PC-9 (cell line): ENCODE results near the gene IDI2. TPM values are rescaled to one million over a fixed set of nuclear protein-coding genes. Genes with fewer than 3 reads are reported as not detected.

ENCODE experiments used
- BruUV-seq: library from RNA; stranded (reverse); fragments of 400-500 nt; replicated peaks from 2 replicates; lab custom pipeline; 2021; lab: Mats Ljungman, UMichigan
- CTCF ChIA-PET: fragments of 300-600 bp; sonication (Branson Sonifier 250); formaldehyde crosslinking; loops from one replicate; lab custom pipeline; 2022; ENCODE audit warnings: antibody characterized with exemption; lab: Charles Lee
- POLR2A ChIA-PET: fragments of 300-600 bp; sonication (Branson Sonifier 250); formaldehyde crosslinking; loops from one replicate; lab custom pipeline; 2022; ENCODE audit warnings: antibody characterized with exemption; ENCODE audit not compliant: unreplicated experiment; lab: Charles Lee
- DNase-seq, 2 experiments: peaks; one replicate each; pipeline versions ENCODE4 v3.0.0 to v3.0.0-alpha.2; 2015 to 2022; ENCODE audit warnings: mixed read lengths in 1 of 2
- H2AFZ ChIP-seq: fragments of 200-600 bp; sonication (generic); 2 replicates; pipeline ENCODE4 v1.8.1; 2017; ENCODE audit warnings: antibody characterized with exemption
- H3F3A ChIP-seq: fragments of 200-600 bp; sonication (generic); 2 replicates; pipeline ENCODE4 v1.8.1; 2017; ENCODE audit warnings: antibody characterized with exemption, mild to moderate bottlenecking, low read depth; ENCODE audit not compliant: insufficient read depth
- H3K27ac ChIP-seq: fragments of 200-600 bp; sonication (generic); 2 replicates; pipeline ENCODE4 v1.6.1; 2016; ENCODE audit warnings: mixed run types
- H3K27me3 ChIP-seq: fragments of 200-600 bp; sonication (generic); 2 replicates; pipeline ENCODE4 v1.6.1; 2016; ENCODE audit warnings: low read depth, mixed run types; ENCODE audit not compliant: insufficient read depth
- H3K36me3 ChIP-seq: fragments of 200-600 bp; sonication (generic); 2 replicates; pipeline ENCODE4 v1.6.1; 2016; ENCODE audit warnings: low read depth, mixed run types
- H3K4me1 ChIP-seq: fragments of 200-600 bp; sonication (generic); replicated peaks from 2 replicates; pipeline ENCODE4 v1.6.1; 2016; ENCODE audit warnings: mixed run types; ENCODE audit not compliant: insufficient read depth
- H3K4me2 ChIP-seq: fragments of 200-600 bp; sonication (generic); 2 replicates; pipeline ENCODE4 v1.6.1; 2017; ENCODE audit warnings: mixed run types
- H3K4me3 ChIP-seq: fragments of 200-600 bp; sonication (generic); 2 replicates; pipeline ENCODE4 v1.6.1; 2016; ENCODE audit warnings: mixed run types
- H3K79me2 ChIP-seq: fragments of 200-600 bp; sonication (generic); 2 replicates; pipeline ENCODE4 v1.6.1; 2017; ENCODE audit warnings: low read depth, mixed run types
- H3K9me2 ChIP-seq: fragments of 200-600 bp; sonication (generic); 2 replicates; pipeline ENCODE4 v1.8.1; 2017; ENCODE audit warnings: mild to moderate bottlenecking; ENCODE audit not compliant: insufficient read depth
- H3K9me3 ChIP-seq: fragments of 200-600 bp; sonication (generic); 2 replicates; pipeline ENCODE4 v1.8.1; 2016; ENCODE audit warnings: low read depth; ENCODE audit not compliant: insufficient read depth
- H4K20me1 ChIP-seq: fragments of 200-600 bp; sonication (generic); 2 replicates; pipeline ENCODE4 v1.8.1; 2017; ENCODE audit not compliant: insufficient read depth
- CTCF ChIP-seq: fragments of 200-600 bp; sonication (generic); conservative IDR thresholded peaks from 2 replicates; pipeline ENCODE4 v1.6.1; 2017; ENCODE audit warnings: mixed run types, antibody characterized with exemption, mild to moderate bottlenecking, moderate library complexity
- EZH2 ChIP-seq: fragments of 200-600 bp; sonication (generic); IDR thresholded peaks from 2 replicates; pipeline ENCODE4 v1.8.0; 2017; ENCODE audit warnings: antibody characterized with exemption, low read depth
- intact Hi-C: fragments of 100-400 bp; cut with micrococcal nuclease; formaldehyde crosslinking; loops from one replicate; pipeline ENCODE4 v1.10.0; 2022; ENCODE audit not compliant: unreplicated experiment
- total RNA-seq: library from RNA; stranded (reverse); gene quantifications from 2 replicates; pipeline ENCODE4 v1.2.3, GENCODE V29; 2021

The IDI2 gene
- total RNA-seq, 1 experiment from 2014 or later, result not detected

GRCh38 chr10:1002425-1003006 lies 23.1 kb downstream of the IDI2 start:
- TF ChIP-seq CTCF (no peak), EZH2 (no peak)
- POLR2A ChIA-PET, result no interaction called here
- Histone ChIP-seq H3K4me2 (no peak overlapping the region), H3K27ac (no peak overlapping the region), H3K9me3 (no peaks in the 10 kb centered on the region), H3K9me2 (no peaks in the 10 kb centered on the region), H3K4me1 (no peaks in the 10 kb centered on the region), H3F3A (0 out of 2 replicates have a peak, but pooled peaks cover 3% of the 10 kb centered on the region), H3K4me3 (no peak overlapping the region), H3K79me2 (peaks cover 17% of the 10 kb centered on the region), H3K27me3 (no peaks in the 10 kb centered on the region), H3K36me3 (peaks cover 27% of the 10 kb centered on the region), H4K20me1 (peaks cover 26% of the 10 kb centered on the region), H2AFZ (no peak overlapping the region)
- DNase-seq, result no peak
- CTCF ChIA-PET, result no interaction called here
- no TSS peak for BruUV-seq
- intact Hi-C loops, result no loop called here

- CTCF ChIA-PET, result no interaction called here
- TF ChIP-seq CTCF, result no peak
- TF ChIP-seq EZH2, result no peak
- intact Hi-C loops, result no loop called here
- H3K27ac ChIP-seq, result no peak overlapping the region
- POLR2A ChIA-PET, result no interaction called here
- peaks cover 27% of the 10 kb centered on the region for H3K79me2 ChIP-seq
- H4K20me1 ChIP-seq, result peaks cover 41% of the 10 kb centered on the region
- H2AFZ ChIP-seq, result no peak overlapping the region
- H3K4me1 ChIP-seq, result no peaks in the 10 kb centered on the region
- DNase-seq, result no peak
- no peaks in the 10 kb centered on the region for H3K9me3 ChIP-seq
- H3K27me3 ChIP-seq, result no peaks in the 10 kb centered on the region
- H3F3A ChIP-seq, result 0 out of 2 replicates have a peak, but pooled peaks cover 12% of the 10 kb centered on the region
- no peak overlapping the region for H3K4me2 ChIP-seq
- H3K9me2 ChIP-seq, result no peaks in the 10 kb centered on the region
- no TSS peak for BruUV-seq
- peaks cover 26% of the 10 kb centered on the region for H3K36me3 ChIP-seq
- no peak overlapping the region for H3K4me3 ChIP-seq
Measured at GRCh38 chr10:997266-998022, 28.2 kb downstream of the IDI2 start.

- POLR2A ChIA-PET, result no interaction called here
- Histone ChIP-seq H3K36me3 (peaks cover 22% of the 10 kb centered on the region), H3K9me3 (no peaks in the 10 kb centered on the region), H3K4me2 (no peak overlapping the region), H3K79me2 (peaks cover 36% of the 10 kb centered on the region), H4K20me1 (peaks cover 44% of the 10 kb centered on the region), H3K27me3 (no peaks in the 10 kb centered on the region), H3K27ac (no peak overlapping the region), H3F3A (0 out of 2 replicates have a peak, but pooled peaks cover 12% of the 10 kb centered on the region), H2AFZ (no peak overlapping the region), H3K9me2 (no peaks in the 10 kb centered on the region), H3K4me3 (no peak overlapping the region), H3K4me1 (no peaks in the 10 kb centered on the region)
- TF ChIP-seq CTCF (no peak), EZH2 (no peak)
- no peak for DNase-seq
- CTCF ChIA-PET, result no interaction called here
- BruUV-seq, result no TSS peak
- intact Hi-C loops, result no loop called here
Measured at GRCh38 chr10:996031-996430, 29.6 kb downstream of the IDI2 start.
